Erythroblast (primary cell): ENCODE measurements around the gene EYA4.

Experiments used
- DNase-seq, 2 experiments: peaks; one replicate each; lab custom pipeline; 2025; lab: John Stamatoyannopoulos, UW
- GATA1 ChIP-seq: IDR thresholded peaks from 2 replicates; pipeline ENCODE4 v1.6.1; 2011; ENCODE audit warnings: low read depth, mild to moderate bottlenecking, control low read depth, low read length, moderate library complexity
- POLR2A ChIP-seq: IDR thresholded peaks from 2 replicates; pipeline ENCODE4 v1.6.1; 2011; ENCODE audit warnings: mild to moderate bottlenecking, low read length

The EYA4 gene

DNA sequence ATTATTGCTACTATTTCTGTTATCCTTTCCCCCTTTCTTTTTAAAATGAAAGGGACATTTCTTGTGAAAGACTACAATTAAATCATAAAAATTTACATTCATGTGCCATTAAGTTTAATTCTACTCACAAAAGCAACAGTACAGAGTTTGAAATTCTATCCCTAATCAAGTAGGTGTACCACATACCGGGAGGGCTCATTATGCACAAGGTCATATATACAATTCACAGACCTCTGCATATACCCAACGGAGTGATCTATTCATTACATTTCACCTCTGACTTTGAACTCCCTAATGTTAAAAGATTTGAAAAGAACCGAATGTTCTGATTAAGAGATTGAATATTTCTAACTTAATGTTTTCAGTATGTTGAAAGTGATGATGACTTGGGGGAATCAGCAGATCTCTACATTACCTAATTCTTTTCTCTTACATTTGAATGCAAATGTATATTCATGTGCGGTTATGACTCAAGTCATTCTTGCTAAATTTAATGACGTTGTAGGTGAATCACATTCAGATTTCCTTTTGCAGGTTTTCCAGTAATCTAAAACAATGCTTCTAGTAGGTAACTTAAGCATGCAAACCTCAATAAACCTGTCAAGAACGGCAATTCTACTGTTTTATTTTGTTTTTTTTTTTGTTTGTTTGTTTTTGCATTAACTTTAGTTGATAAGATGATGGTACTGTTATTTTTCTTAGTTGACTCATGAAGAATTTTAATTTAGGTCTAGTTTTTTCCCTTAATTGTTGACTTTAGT lies 7.3 kb downstream of the EYA4 start:
- DNase-seq = no peak
- TF ChIP-seq POLR2A (no peak), GATA1 (no peak)

DNA sequence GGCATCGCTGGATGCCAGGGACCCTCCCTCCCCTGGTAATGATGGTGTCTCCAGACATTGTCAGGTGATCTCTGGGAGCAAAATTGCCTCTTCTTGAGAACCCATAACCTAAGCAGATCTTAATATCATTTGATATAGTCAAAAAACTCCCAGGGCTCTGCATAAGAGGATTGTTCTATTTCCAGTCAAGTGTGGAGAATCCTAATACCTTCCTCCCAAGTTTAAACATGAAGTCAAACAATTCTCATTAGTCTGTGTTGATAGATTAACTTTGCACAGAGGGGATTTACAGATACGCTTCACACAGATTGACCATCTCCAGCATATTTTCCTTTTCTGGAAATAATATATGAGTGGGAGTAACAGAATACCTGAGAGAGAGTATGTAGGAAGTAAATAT lies 10.5 kb downstream of the EYA4 start:
- TF ChIP-seq GATA1 (no peak), POLR2A (no peak)
- no peak for DNase-seq

DNA sequence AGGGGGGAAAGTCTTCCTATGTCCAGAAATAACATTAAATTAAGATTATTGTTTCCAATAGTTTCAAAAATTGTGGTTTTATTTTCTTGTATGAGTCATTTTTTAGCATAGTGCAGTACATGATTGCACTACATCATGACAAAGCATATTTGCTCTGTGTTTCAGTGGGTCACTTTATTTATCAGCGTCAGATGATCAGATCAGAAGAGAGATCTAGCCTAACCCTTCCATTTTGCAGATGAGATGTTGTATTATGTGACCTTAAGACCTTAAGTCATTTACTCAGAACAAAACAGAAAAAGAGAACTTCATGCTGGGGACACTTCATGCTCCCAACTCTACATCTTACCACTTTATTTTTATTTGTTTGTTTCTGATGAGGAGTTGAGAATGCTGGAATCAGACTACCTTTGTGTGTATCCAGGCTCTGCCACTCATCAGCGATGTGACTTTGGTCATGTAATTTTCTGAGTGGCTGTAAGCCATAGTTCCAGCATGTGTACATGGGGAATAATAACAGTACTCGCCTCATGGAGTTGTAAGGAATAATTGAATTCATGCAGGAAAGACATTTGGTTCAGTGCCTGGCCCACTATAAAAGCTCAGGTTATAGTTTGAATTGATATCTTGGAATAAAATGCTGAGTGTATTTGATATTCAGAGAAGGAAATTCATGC lies 13.5 kb downstream of the EYA4 start:
- DNase-seq = peak; percentile 8 to 12

DNA sequence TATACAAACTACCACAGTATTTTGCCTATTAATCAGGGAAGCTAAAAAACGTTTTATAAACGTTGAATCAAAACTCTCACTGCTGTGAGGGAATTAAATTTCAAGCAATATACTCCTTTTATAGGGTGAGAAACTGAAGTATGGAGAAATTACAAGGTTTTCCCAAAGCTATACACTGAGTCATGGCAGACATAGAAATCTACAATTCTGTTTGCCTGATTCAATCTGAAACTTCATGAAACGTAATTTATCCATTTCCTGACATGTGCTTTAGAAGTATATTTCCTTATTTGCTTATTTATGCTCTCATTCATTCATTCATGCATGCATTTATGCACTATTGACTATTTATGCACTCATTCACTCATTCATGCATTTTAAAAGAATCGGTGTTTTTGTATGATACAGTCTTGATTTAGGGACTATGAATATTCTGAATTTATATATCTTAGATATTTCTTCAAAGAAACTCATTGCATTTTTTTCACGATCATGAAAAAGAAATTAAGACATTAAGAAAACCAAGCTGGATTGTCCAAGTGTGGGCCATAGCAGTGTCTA lies 16.5 kb downstream of the EYA4 start:
- TF ChIP-seq GATA1 (no peak), POLR2A (no peak)
- DNase-seq = no peak

More for the DNA sequence above, 13.5 kb downstream of the EYA4 start:
- no peak for TF ChIP-seq POLR2A
- TF ChIP-seq GATA1 = no peak

DNA sequence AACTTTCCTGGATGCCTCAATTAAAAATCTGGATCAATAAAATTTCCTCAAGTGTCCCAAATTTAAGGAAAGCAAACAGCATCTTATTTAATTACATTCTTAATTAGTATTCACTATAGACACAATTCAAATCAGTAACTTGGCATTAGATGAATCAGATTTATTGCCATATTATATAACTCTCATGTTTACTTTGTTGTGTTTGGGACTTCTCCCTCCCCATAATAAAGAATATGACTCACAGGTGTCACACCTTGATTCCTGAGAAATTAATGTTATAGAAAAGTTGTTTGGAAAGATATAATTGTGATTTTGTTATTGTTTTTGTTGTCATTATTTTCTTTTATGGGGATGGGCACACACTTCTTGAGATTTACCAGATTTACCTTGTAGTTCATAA lies 18.4 kb downstream of the EYA4 start:
- no peak for TF ChIP-seq POLR2A
- no peak for TF ChIP-seq GATA1
- no peak for DNase-seq

DNA sequence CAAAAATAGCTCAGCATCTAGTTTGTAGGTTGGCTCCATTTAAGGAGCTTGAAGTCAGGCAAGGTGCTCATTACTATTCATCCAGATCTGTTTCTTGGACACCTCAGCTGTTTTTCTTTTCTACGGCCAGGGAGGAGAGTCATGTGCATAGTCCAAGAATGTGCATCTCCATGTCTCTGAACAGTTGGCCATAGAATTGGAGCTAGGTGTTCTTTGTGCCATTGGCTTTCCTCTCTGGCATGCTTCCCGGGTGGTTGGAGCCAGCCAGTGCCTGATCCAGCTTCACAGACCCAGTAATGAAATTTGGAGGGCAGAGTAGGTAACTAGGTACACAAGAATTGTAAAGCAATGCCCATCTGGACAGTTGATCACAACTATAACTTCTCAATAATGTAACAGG lies 21.6 kb downstream of the EYA4 start:
- TF ChIP-seq POLR2A = no peak
- no peak for TF ChIP-seq GATA1
- no peak for DNase-seq

DNA sequence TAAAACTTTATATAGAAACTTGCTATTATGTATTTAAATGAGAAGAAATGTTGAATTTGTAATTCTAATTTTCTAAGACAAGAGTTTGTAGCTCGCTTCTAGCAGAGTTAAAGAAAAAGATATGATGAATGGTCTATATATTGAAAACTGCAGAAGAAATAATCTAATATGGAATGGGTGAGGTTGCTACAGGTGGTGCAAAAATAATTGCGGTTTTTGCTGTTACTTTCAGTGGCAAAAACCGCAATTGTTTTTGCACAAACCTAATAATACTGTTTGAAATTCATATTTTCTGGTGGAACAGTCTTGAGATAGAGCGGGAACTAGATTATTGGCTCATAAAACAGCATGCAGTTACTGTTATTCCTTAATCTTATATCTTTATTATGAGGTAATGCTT lies 23.9 kb downstream of the EYA4 start:
- DNase-seq = no peak
- no peak for TF ChIP-seq POLR2A
- TF ChIP-seq GATA1 = no peak

DNA sequence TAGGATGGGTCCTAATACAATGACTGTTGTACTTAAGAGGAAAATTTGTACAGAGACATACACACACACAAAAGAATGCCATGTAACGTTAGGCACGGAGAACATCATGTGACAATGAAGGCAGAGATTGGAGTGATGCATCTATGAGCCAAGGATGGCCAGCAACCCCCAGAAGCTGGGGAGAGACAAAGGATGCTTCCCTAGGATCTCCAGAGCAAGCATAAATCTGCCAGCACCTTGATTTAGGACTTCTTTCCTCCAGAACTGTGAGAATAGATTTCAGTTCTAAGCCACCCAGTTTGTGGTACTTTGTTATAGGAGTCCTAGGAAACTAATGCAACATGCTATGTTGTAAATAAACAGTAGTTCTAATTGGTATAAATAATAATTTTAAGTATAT lies 25.0 kb downstream of the EYA4 start:
- no peak for DNase-seq
- no peak for TF ChIP-seq POLR2A
- no peak for TF ChIP-seq GATA1

DNA sequence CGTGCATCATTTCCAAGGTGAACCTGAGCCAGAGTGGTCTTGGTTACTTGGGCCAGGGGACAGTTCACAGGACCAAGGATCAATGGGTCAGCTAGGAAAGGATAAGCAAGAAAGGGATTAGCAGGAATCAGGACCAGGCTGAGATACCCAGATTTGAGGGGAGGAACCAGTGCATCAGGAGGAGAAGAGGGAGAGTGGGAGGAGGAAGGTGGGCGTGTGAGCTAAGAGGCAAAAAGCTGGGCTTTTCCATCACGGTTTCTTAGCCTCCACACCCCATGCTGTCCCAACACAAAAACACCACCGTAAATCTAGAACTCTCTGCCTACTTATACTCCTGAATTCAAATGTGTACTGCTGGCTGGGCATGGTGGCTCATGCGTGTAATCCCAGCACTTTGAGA lies 27.5 kb downstream of the EYA4 start:
- TF ChIP-seq GATA1 = no peak
- no peak for TF ChIP-seq POLR2A

DNA sequence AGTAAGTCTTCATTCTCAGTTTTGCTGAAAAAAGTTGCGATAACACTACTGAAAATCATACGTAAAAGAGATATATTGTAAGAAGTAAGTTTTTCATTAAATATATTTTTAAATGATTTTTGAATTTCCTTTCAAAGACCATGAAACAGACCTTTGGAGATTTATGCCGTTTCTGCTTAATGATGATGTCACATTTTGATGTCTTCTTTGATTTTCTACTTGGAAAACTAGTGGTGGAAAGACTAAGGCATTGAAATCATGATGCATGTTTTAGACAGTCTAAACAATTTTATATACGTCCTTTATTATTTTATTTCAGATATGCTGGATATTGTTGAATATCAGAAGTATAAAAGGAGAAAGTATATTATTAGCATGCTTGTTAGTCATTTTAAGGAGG lies 33.7 kb downstream of the EYA4 start:
- no peak for TF ChIP-seq POLR2A
- TF ChIP-seq GATA1 = no peak
- no peak for DNase-seq

More for the DNA sequence above, 27.5 kb downstream of the EYA4 start:
- DNase-seq = no peak

DNA sequence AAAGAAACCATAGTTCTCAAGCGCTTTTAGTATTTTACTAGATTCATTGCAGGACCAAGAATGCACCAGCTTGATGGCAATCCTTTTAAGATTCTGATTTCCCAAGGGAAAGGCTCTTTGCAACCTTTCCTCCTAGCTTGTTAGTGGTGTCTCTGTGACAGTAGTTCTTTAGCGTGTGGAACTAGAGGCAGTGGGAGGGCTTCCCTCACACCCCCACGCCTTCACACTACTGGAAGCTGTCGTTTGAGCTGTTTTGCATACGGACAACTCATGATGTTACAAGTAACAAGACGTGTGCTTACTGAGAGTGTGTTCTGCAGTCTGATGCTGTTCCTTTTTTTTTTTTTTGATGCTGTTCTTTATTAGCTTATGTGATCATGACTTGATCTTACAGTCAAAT lies 34.1 kb downstream of the EYA4 start:
- TF ChIP-seq GATA1 (no peak), POLR2A (no peak)
- no peak for DNase-seq

DNA sequence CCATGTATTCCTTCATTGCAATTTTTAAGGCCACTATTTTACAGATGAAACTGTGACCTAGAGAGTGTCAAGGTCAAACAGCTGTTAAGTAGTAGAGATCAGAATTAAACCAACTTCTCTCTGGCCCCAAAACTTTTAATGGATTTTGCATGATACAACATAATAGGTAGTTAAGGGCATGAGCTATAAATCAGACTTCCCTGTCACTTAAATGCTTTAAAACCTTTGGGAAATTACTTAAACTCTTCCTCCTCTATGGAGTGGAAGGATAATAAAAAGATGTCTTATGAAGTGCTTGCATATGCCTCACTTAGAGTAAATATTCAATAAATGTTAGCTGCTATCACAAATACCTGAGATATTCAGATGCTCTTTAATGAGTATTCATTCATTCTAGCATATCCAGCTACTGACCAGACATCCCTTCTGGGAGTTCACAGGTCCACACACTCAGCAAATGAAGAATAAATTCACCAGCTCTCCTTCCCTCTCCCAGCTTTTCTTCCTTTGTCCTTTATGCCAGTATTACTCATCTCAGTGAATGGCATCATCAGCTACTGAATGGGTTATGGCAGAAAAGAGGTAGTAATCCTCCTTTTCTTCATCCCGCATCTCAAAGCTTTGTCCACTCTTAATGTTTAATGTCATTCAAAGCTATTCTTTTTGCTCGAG lies 36.2 kb downstream of the EYA4 start:
- TF ChIP-seq POLR2A (no peak), GATA1 (no peak)
- DNase-seq = no peak

DNA sequence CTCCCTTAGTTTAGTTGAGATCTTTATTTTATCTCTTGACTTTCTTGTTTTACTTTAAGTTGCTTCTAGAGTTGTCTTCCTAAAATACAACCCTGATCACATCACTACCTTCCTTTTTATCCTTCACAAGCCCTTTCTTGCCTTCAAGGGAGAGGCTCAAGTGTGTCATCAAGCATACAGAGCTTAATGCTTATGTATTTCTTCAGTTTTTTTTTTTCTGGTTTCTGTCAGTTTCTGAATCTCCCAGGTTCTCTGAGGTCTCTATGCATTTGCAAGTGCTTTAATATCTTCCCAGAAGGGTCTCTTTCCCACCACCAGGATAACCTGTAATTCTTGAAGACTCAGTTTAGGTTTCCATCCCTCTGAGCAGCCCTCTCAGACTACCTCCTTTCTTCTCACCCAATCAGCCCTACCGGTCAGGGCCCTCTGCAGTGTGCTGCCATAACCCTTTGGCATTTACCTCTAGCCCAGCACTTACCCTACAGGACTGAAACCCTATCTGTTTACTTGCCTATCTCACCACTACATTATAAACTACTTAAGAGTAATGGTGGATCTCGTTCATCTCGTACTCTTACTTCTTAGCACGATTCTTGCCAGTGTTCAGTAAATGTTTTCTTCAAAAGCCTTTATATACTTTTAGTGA lies 36.9 kb downstream of the EYA4 start:
- TF ChIP-seq POLR2A = no peak
- no peak for TF ChIP-seq GATA1
- DNase-seq = no peak
